ENCODE data around the gene FAM219B.

FAM219B gene

GRCh38 chr15:74863239-74864056 is 43.2 kb downstream of the FAM219B start:
- H3K4me3 ChIP-seq (replicated peaks in 1 of 2; ENCODE audit: low read depth in 2 of 2, low read length in 2 of 2) = no peak overlapping the region
- DNase-seq (ENCODE audit: low read depth in 2 of 2) = peak in 1 of 2 donors; percentile 40

DNA sequence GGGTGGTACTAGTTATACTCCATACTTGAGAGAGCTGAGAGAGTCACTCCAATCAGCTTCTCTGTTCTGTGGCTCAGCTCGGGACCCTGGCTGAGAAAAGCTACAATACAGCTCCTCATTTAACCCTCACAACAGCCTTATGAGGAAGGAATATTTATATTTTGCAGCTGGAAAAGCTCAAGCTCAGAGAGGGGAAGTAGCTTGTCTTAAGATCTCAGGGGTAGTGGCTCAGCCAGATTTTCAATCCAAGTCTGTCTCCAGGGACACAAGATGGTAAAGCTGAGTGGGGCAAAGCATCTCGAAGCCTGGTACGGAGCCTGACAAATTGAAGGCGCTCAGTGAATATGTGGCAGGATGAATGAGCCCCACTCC is 48.3 kb downstream of the FAM219B start:
- H3K4me3 ChIP-seq (replicated peaks in 1 of 2; ENCODE audit: low read depth in 2 of 2, low read length in 2 of 2) = no peak overlapping the region
- TF ChIP-seq, protein P1, sequence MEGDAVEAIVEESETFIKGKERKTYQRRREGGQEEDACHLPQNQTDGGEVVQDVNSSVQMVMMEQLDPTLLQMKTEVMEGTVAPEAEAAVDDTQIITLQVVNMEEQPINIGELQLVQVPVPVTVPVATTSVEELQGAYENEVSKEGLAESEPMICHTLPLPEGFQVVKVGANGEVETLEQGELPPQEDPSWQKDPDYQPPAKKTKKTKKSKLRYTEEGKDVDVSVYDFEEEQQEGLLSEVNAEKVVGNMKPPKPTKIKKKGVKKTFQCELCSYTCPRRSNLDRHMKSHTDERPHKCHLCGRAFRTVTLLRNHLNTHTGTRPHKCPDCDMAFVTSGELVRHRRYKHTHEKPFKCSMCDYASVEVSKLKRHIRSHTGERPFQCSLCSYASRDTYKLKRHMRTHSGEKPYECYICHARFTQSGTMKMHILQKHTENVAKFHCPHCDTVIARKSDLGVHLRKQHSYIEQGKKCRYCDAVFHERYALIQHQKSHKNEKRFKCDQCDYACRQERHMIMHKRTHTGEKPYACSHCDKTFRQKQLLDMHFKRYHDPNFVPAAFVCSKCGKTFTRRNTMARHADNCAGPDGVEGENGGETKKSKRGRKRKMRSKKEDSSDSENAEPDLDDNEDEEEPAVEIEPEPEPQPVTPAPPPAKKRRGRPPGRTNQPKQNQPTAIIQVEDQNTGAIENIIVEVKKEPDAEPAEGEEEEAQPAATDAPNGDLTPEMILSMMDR (IDR thresholded peaks at IDR 0.05; ENCODE audit: low read depth, low read length) = no peak
- no peak for DNase-seq (ENCODE audit: low read depth in 2 of 2)

More at GRCh38 chr15:74863239-74864056, 43.2 kb downstream of the FAM219B start:
- TF ChIP-seq, protein P1 (IDR thresholded peaks at IDR 0.05; ENCODE audit: low read depth, low read length) = no peak

DNA sequence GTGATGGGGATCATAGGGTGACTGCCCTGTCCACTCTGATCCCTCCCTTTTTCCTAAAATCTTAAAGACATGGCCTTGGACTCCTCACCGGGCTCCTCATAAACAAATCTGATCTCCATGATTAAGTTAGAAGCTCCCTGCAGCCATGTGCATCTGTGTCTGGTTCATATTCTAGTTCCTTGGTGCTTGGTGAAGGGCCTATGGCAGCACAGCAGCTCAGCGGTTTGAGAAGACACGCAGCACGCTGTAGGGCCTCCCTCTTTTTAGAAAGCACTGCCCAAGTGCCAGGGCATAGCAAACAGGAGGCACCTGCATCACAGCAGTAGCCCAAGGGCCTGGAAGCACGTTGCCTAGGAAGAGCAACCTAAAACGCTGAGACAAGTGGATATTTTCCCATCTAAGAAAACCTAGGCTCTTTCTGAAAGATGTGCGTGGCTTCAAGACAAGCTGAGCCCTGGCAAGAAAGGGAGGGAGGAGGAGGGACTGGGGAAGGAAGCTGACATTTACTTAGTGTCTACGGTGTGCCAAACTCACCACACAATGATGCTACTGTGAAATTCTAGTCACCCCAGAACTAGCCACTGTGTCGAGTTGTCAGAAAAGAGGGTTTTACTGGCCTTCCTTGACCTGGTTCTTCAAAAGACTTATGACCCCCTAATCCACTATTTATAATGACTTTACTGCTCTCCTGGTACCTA is 48.8 kb downstream of the FAM219B start:
- no peak overlapping the region for H3K4me3 ChIP-seq (replicated peaks in 1 of 2; ENCODE audit: low read depth in 2 of 2, low read length in 2 of 2)
- no peak for DNase-seq (ENCODE audit: low read depth in 2 of 2)
- TF ChIP-seq, protein P1 (IDR thresholded peaks at IDR 0.05; ENCODE audit: low read depth, low read length) = no peak

- no peak overlapping the region for H3K4me3 ChIP-seq (replicated peaks in 1 of 2; ENCODE audit: low read depth in 2 of 2, low read length in 2 of 2)
- TF ChIP-seq, protein P1 (IDR thresholded peaks at IDR 0.05; ENCODE audit: low read depth, low read length) = no peak
- no peak for DNase-seq (ENCODE audit: low read depth in 2 of 2)
Measured at GRCh38 chr15:74857082-74857655, 49.5 kb downstream of the FAM219B start.

- no peak overlapping the region for H3K4me3 ChIP-seq (replicated peaks in 1 of 2; ENCODE audit: low read depth in 2 of 2, low read length in 2 of 2)
- TF ChIP-seq, protein P1 (IDR thresholded peaks at IDR 0.05; ENCODE audit: low read depth, low read length) = no peak
- no peak for DNase-seq (ENCODE audit: low read depth in 2 of 2)
Measured at GRCh38 chr15:74856537-74856936, 50.1 kb downstream of the FAM219B start.

DNA sequence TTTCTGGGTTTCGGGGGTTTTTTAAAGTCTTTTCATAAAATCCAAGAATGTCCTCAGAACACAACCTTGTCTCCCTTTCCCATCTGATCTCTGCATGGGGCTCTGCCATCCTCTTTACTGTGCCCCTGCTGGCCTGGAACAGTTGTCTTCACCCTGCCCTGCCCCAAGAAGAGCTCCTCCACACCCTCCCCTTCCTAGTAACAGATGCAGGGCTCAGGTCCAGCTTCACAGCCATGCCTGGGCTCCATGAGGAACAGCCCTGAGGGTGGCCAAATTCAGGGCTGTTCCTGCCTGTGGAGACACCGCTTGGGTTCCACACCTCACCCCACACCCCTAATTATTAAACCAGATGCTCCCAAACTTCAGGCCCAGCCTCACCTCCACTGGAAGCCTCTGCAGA is 50.8 kb downstream of the FAM219B start:
- TF ChIP-seq, protein P1 (IDR thresholded peaks at IDR 0.05; ENCODE audit: low read depth, low read length) = no peak
- no peak for DNase-seq (ENCODE audit: low read depth in 2 of 2)
- H3K4me3 ChIP-seq (replicated peaks in 1 of 2; ENCODE audit: low read depth in 2 of 2, low read length in 2 of 2) = no peak overlapping the region
